DMS114 treated with DMSO at 0.1 percent for 48 hours (cell line): Measurements from ENCODE around the gene EXOC6B.
A peak's percentile ranks its signal among the peaks of the same experiment; 100 is the strongest.

Source experiments
- DNase-seq: peaks from one replicate; lab custom pipeline; 2025; ENCODE audit not compliant: unreplicated experiment; lab: John Stamatoyannopoulos, UW

EXOC6B gene

GRCh38 chr2:72793798-72794440, 31.9 kb downstream of the EXOC6B start:
- no peak for DNase-seq

DNA sequence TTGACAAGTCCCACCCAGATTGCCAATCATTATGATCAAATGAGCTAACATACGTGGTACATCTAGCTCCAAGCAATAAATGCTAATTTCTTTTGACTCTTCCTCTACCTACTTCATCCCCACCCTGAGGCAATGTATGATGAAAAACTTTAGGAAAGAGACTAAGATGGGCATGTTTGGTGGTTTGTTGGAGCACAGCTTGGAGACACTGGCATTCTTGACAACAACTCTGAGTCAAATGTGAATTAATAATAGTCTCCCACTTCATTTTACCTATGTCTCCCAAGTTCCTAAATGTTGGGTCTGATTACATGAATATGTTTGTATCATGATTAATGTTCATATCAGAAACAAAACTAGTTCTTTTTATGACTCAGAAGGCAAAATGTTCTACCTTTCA, 36.6 kb downstream of the EXOC6B start:
- DNase-seq = no peak

- no peak for DNase-seq
Observed at GRCh38 chr2:72788756-72789155, 37.1 kb downstream of the EXOC6B start.

GRCh38 chr2:72785517-72785916, 40.3 kb downstream of the EXOC6B start:
- DNase-seq = no peak

DNA sequence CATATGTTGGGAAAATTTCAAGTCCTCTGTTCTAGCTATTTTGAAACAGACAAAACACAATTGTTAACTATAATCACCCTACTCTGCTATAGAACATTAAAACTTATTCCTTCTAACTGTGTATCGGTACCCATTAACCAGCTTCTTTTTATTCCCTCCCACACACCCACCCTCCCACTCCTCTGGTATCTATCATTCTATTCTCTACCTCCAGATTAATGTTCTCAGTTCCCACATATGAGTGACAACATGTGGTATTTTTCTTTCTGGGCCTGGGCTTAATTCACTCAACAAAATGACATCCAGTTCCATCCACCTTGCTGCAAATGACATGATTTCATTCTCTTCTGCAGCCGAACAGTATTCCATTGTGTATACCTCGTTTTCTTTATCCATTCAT, 43.3 kb downstream of the EXOC6B start:
- no peak for DNase-seq

GRCh38 chr2:72781480-72781879, 44.4 kb downstream of the EXOC6B start:
- no peak for DNase-seq

DNA sequence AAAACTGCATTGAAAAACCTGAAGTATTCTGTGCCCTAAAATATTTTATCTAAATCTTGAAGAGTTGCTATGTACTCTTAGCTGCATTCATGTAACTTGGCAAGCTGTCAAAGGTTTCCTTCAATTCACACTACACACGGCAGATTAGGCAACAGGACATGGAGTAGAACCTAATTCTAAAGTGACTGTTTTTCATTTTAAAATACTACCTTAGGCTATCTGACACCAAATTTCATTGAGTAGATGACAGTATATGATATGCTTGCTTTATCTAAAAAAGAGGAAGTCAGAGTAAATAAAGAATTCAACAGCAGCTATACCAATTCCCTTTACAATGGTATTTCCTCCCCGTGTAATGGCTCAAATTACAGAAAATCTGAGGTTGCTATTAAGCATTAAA, 45.4 kb downstream of the EXOC6B start:
- DNase-seq = no peak

DNA sequence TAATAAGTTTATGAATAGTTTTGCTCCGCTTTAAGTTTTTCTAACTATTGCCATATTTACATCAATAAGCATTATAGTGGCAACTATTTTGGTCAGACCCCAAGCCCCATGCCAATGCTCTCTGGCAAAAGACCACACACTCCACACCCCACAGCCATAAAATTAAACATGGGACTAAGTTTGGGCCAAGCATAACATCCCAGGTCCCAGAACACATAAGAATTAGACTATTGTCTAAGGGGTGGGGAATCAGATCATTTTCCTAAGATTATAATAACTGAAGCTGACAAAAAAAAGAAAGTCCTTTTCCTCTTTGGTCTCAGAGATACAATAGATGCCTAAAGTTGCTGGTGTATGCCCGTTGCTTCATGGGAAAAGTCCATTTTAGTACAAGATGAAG, 46.3 kb downstream of the EXOC6B start:
- no peak for DNase-seq

DNA sequence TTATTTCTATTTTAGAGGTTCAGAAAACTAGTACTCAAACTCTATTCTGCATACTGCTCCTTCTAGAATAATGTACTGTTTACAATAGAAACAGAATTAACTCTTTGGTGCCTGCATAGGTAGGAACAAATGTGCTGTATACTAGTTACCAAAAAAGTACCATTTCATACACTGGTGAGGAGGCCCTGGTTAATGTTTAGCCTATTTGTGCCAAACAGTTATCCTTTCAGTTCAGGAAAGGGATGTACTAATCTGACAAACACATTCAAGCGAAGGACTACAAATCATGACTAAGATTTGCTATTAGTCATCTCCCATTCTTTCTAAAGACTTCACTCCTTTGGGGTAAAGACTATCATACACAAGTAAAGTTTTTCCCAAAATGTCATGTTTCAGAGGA, 47.4 kb downstream of the EXOC6B start:
- no peak for DNase-seq

GRCh38 chr2:72770879-72771461, 54.9 kb downstream of the EXOC6B start:
- peak; percentile 80 for DNase-seq

DNA sequence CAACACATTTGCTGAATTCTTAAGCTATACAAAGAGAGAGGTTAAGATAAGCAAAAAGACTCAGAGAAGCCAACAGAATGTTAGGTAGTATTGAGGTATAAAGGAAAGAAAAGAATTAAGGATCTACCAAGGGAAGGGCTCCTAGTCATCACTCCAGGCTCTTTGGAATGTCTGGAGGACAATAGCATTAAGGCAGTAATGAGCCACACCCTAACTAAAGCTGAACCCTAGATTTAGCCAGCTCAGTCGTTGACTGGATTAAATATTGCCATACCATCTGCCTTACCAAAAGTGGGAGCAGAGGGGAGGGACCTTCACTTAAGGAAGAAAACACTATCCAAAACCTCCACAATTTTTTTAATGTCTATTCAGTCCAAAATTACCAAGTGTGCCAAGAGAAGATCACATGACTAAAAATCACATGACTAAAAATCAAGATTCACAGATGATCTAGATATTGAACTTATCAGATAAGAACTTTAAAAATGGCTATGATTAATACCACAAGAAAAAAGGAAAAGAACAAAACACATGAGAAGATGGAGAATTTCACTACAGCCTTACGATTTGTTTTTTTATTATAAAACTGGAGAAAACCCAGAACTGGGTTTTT, 59.7 kb downstream of the EXOC6B start:
- DNase-seq = no peak

DNA sequence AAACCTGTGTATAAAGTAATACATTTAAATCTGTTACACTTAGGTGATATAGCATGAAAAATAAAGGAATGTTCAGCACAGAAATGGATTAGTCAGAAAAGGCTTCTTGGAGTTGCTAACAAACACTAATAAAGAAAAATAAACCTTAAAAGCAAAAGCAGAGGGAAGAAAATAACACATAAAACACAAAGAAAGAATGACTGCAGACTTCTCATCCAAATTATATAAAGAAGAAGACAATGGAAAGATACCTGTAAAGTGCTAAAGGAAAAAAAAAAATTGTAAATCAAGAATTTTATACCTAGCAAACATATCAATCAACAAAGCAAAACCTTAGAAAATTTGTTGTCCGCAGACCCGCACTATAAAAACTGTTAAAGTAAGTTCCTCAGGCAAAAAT, 63.6 kb downstream of the EXOC6B start:
- DNase-seq = no peak

GRCh38 chr2:72759755-72760154, 66.1 kb downstream of the EXOC6B start:
- DNase-seq = no peak

GRCh38 chr2:72757177-72757775, 68.6 kb downstream of the EXOC6B start:
- no peak for DNase-seq

- DNase-seq = no peak
Observed at GRCh38 chr2:72755647-72756423, 70.0 kb downstream of the EXOC6B start.

DNA sequence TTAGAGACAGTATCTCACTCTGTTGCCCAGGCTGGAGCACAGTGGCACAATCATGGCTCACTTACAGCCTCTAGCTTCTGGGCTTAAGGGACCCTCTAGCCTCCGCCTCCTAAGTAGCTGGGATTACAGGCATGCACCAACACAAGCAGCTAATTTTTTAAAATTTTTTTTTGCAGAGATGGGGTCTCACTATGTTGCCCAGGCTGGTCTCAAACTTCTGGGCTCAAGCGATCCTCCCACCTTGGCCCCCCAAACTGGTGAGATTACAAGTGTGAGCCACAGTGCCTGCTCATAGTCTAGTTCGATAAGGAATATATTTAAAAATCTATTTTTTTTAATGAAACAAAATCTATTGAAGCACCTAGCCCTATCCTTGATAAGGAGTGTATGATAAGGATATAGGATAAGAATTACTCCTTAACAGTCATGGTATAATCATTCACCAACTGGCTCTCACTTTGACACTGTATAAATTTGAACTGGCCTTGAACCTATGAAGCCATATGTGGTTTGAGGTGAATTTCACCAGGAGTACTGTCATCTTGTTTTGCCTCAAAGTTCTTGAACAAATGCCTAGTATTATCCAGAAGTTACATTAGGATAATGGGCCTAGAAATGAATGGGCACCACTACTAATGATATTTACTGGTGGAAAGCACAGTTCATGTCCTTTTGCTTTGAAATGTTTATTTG, 71.1 kb downstream of the EXOC6B start:
- DNase-seq = no peak

DNA sequence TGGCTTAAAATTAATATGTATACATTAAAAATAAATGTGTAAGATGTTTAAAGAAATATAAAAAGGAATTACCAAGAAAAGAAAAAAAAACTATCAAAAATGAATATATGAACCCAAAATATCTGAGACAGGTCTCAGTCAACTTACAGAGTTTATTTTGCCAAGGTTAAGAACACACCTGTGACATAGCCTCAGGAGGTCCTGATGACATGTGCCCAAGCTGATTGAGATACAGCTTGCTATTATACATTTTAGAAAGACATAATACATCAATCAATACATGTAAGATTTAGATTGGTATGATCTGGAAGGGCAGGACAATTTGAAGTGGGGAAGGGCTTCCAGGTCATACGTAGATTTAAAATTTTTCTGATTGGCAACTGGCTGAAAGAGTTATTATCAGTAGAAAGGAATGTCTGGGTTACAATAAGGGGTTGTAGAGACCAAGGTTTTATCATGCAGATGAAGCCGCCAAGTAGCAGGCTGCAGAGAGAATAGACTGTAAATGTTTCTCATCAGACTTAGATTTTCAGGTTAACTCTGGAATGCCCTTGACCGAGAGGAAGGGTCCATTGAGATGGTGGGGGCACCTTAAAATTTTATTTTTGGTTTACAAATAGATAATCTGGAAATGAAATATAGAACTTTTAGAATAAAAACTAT, 74.7 kb downstream of the EXOC6B start:
- no peak for DNase-seq

DNA sequence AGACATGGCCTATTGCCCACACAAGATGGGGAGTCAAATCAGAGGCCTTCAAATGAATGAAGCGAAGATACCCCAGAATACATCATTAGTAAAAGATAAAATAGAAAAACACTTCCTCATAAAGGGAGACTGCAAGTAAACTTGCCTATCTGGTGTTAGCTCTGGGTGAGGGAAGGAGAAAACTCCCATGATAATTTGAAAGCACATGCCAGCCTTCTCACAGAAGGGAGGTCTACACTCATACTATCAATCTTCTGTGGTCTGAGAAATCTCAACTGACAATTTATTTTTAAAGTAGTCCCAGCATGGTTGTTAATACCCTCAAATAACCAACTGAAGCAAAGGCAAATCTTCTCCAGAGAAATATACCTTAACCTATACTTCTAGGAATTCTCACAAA, 75.4 kb downstream of the EXOC6B start:
- DNase-seq = no peak

DNA sequence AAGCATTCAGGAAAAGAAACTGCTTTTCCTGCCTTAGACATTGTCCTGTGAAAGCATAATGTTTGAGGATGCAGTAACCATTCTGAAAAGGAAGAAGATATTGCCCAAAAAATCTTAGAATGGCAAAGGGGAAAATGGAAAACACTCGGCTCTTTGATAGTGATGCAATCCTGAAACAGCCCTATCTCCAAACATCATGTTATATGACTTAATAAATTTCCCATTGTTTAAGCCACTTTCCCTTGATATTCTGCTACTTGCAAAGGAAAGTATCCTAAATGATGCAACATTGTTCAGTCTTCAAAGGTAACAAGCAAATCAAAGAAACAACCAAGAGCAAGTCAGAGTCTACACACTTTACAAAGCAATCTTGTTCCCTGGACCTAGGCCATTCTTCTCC, 78.5 kb downstream of the EXOC6B start:
- no peak for DNase-seq

DNA sequence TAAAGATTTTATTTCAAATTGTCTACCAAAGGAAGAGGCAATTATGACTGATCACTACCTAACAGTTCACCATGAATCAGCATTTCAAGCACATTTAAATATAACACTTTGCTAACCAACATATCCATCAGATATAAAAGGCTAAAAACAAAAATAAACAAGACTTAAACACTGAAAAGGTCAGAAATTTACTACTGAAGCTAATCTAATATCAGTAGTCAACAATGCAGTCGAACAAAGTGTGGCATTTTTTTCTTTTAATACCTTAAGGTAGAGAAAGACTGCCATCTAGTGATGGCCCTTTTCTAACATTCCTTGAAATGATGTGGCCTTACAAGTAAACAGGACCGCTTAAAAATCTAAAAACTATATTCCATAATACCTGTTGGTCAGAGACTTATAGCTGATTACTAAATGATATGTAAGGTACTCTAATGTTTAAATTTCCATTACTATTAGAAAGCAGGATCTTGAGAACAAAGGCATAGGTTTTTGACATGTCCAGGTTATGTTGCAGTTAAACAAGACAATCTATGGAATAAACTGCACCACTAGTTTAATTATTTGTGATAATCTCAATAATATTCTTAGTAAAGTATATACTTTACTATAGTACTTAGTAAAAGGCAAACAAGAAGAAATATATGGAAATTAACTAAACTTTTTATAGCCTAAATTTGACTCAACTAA, 80.0 kb downstream of the EXOC6B start:
- peak; percentile 45 for DNase-seq
